Suprapubic skin (tissue), 3 donors: ENCODE measurements around the gene MYBPHL.

Source experiments
- POLR2A ChIP-seq, 2 donors: fragments of 450-650 bp; IDR thresholded peaks; one replicate each; pipeline ENCODE4 v1.6.1; 2017; ENCODE audit warnings: antibody characterized with exemption in 2 of 2, mild to moderate bottlenecking in 2 of 2, moderate library complexity in 2 of 2
- TF ChIP-seq, protein P1 (sequence below), 2 donors: fragments of 200-600 bp in 1 of 2; fragments of 450-650 bp in 1 of 2; sonication (generic) in 1 of 2; IDR thresholded peaks; one replicate each; pipeline ENCODE4 v1.5.1; 2016 to 2019; ENCODE audit warnings: antibody characterized with exemption in 2 of 2, mild to moderate bottlenecking in 1 of 2, moderate library complexity in 1 of 2

GRCh38 chr1:109350182-109350581 lies 43.4 kb upstream of the MYBPHL start:
- TF ChIP-seq, protein P1, sequence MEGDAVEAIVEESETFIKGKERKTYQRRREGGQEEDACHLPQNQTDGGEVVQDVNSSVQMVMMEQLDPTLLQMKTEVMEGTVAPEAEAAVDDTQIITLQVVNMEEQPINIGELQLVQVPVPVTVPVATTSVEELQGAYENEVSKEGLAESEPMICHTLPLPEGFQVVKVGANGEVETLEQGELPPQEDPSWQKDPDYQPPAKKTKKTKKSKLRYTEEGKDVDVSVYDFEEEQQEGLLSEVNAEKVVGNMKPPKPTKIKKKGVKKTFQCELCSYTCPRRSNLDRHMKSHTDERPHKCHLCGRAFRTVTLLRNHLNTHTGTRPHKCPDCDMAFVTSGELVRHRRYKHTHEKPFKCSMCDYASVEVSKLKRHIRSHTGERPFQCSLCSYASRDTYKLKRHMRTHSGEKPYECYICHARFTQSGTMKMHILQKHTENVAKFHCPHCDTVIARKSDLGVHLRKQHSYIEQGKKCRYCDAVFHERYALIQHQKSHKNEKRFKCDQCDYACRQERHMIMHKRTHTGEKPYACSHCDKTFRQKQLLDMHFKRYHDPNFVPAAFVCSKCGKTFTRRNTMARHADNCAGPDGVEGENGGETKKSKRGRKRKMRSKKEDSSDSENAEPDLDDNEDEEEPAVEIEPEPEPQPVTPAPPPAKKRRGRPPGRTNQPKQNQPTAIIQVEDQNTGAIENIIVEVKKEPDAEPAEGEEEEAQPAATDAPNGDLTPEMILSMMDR (IDR thresholded peaks at IDR 0.05), result no peak
- no peak for TF ChIP-seq POLR2A (IDR thresholded peaks at IDR 0.05)
